Measurements from ENCODE around the gene KNSTRN. TPM values are rescaled to one million over a fixed set of nuclear protein-coding genes. Genes with fewer than 3 reads are reported as not detected.
A peak's percentile ranks its signal among the peaks of the same experiment; 100 is the strongest.

The KNSTRN gene
- total and polyA plus RNA-seq, 2 of the 4 experiments (the other 2 are of a cell fraction) = 33.1 to 73.5 TPM

- H3K4ac ChIP-seq (ENCODE audit: low read depth, low read length) = no peak overlapping the region
- no peak overlapping the region for H2BK5ac ChIP-seq (ENCODE audit: low read depth, low read length, poor library complexity, severe bottlenecking)
- no peak overlapping the region for H4K8ac ChIP-seq (ENCODE audit: low read depth in 2 of 2, low read length in 2 of 2)
- no peak overlapping the region for H3K23ac ChIP-seq (ENCODE audit: low read depth, low read length)
- dilution Hi-C loops (cut with HindIII; ENCODE audit: low sequenced_read_pairs, unreplicated experiment) (no loop called here), intact Hi-C loops (cut with micrococcal nuclease) (no loop called here), in situ Hi-C loops (cut with MboI; ENCODE audit: low sequenced_read_pairs) (no loop called here)
- no peaks in the 10 kb centered on the region for H3K36me3 ChIP-seq (ENCODE audit: control insufficient read depth, insufficient read depth, low read length)
- no peak overlapping the region for H4K5ac ChIP-seq (ENCODE audit: low read depth, low read length)
- peak overlapping the region; percentile 82; the same call in 1 of the 2 replicates for H3K4me2 ChIP-seq (ENCODE audit: low read depth, low read length)
- no peak overlapping the region for H3K14ac ChIP-seq (replicated peaks; ENCODE audit: low read depth, low read length)
- DNase-seq = no peak
- no peak overlapping the region for H2AK5ac ChIP-seq (ENCODE audit: low read depth, low read length)
- peaks cover 3% of the 10 kb centered on the region; the same call in 1 of the 2 replicates for H4K20me1 ChIP-seq (ENCODE audit: insufficient read depth, low read length)
- H3K27me3 ChIP-seq (ENCODE audit: control insufficient read depth, insufficient read depth, low read length) = peaks cover 76% of the 10 kb centered on the region
- no peaks in the 10 kb centered on the region for H3K9me3 ChIP-seq (ENCODE audit: control insufficient read depth, insufficient read depth, low read length)
- H3K18ac ChIP-seq (ENCODE audit: low read depth, low read length) = no peak overlapping the region
- no peak overlapping the region for H3K9ac ChIP-seq (ENCODE audit: low read depth, low read length)
- no peak overlapping the region for H2AK9ac ChIP-seq (replicated peaks; ENCODE audit: low read depth, low read length, poor library complexity)
- peaks cover 4% of the 10 kb centered on the region; the same call in 1 of the 2 replicates for H3K9me1 ChIP-seq (ENCODE audit: insufficient read depth, low read length)
- CTCF ChIA-PET = interaction anchor here (0.6 to 0.8 kb wide), 2 partner anchors 93 to 96 kb away, joined by 3 to 5 read pairs; partner anchors contain the start of gene CCDC9B
- WGBS, 2 experiments (ENCODE audit: extremely low coverage in 2 of 2, insufficient read length in 1 of 2) = 7% methylated on average over 5 of the region's 17 CpGs; no CpG with 5 or more reads in 1 of the 2 experiments
- no peaks in the 10 kb centered on the region for H3K79me1 ChIP-seq (ENCODE audit: low read depth in 1 of 2, low read length in 2 of 2)
- H3K4me1 ChIP-seq (ENCODE audit: control insufficient read depth, insufficient read depth, low read length) = peaks cover 14% of the 10 kb centered on the region
- H2BK20ac ChIP-seq (ENCODE audit: low read depth, low read length) = no peak overlapping the region
- no TSS peak for BruUV-seq (replicated peaks)
- H3K56ac ChIP-seq (ENCODE audit: extremely low read depth, insufficient read depth, low read length) = no peak overlapping the region
- H4K91ac ChIP-seq (ENCODE audit: insufficient read depth, low read depth, low read length) = no peak overlapping the region
- no peak overlapping the region for H2BK120ac ChIP-seq (ENCODE audit: low read depth, low read length)
- H2BK15ac ChIP-seq (ENCODE audit: low read depth, low read length) = no peak overlapping the region
- H3K4me3 ChIP-seq (ENCODE audit: insufficient read depth, low read depth, low read length) = no peak overlapping the region; the same call in 1 of the 2 replicates
- H2AFZ ChIP-seq (replicated peaks; ENCODE audit: low read length, poor library complexity) = peak overlapping the region; percentile 83
- no peak for ATAC-seq (ENCODE audit: low read depth)
- no peak overlapping the region for H3K27ac ChIP-seq (ENCODE audit: insufficient read depth, low read length)
- POLR2A ChIA-PET (ENCODE audit: unreplicated experiment) = no interaction called here
- no peak for TF ChIP-seq SMC3 (IDR thresholded peaks at IDR 0.05; ENCODE audit: low read depth, low read length)
These were observed 54.6 kb downstream of the KNSTRN start for GRCh38 chr15:40436892-40437751.
